DMS 273 (cell line): ENCODE data around the gene CBLN3.

ENCODE experiments used
- DNase-seq: peaks from one replicate; lab custom pipeline; 2025; ENCODE audit not compliant: unreplicated experiment; lab: John Stamatoyannopoulos, UW

The CBLN3 gene

GRCh38 chr14:24439830-24440605, 10.6 kb upstream of the CBLN3 start:
- DNase-seq: no peak

GRCh38 chr14:24439257-24439656, 9.8 kb upstream of the CBLN3 start:
- no peak for DNase-seq

GRCh38 chr14:24438223-24439097, 9.0 kb upstream of the CBLN3 start:
- no peak for DNase-seq

- DNase-seq: no peak
Observed at GRCh38 chr14:24437736-24438067, 8.2 kb upstream of the CBLN3 start.

GRCh38 chr14:24437020-24437735, 7.7 kb upstream of the CBLN3 start:
- DNase-seq: no peak

GRCh38 chr14:24436355-24437019, 7.0 kb upstream of the CBLN3 start:
- peak; percentile 80 for DNase-seq

- DNase-seq: no peak
Observed at GRCh38 chr14:24435998-24436354, 6.5 kb upstream of the CBLN3 start.

GRCh38 chr14:24435192-24435810, 5.8 kb upstream of the CBLN3 start:
- no peak for DNase-seq

GRCh38 chr14:24434676-24435075, 5.2 kb upstream of the CBLN3 start:
- no peak for DNase-seq

- DNase-seq: no peak
Observed at GRCh38 chr14:24434036-24434435, 4.6 kb upstream of the CBLN3 start.

- DNase-seq: no peak
Observed at GRCh38 chr14:24432259-24433131, 3.0 kb upstream of the CBLN3 start.

- DNase-seq: peak; percentile 97
Observed at GRCh38 chr14:24431569-24432258, 2.2 kb upstream of the CBLN3 start.

GRCh38 chr14:24430682-24431568, 1.5 kb upstream of the CBLN3 start:
- DNase-seq: no peak

- peak; percentile 81 for DNase-seq
Observed at GRCh38 chr14:24430143-24430681, 744 bp upstream of the CBLN3 start.

- DNase-seq: peak; percentile 38
Observed at GRCh38 chr14:24428628-24429394, 657 bp downstream of the CBLN3 start.

GRCh38 chr14:24427537-24428508, 1.6 kb downstream of the CBLN3 start:
- DNase-seq: no peak
